Smooth muscle cell (in vitro differentiated cells): ENCODE measurements around the gene RNF168. TPM values are rescaled to one million over a fixed set of nuclear protein-coding genes. Genes with fewer than 3 reads are reported as not detected.
A peak's percentile ranks its signal among the peaks of the same experiment; 100 is the strongest.
"Not testable (repeated sequence)": the region's sequence is repeated elsewhere in the genome, so short reads cannot be mapped to it uniquely, and the experiment has no call there.

Source experiments
- DNase-seq: peaks from one replicate; lab custom pipeline; 2025; ENCODE audit not compliant: unreplicated experiment; lab: John Stamatoyannopoulos, UW
- H2AFZ ChIP-seq: fragments of 200-600 bp; sonication (generic); 2 replicates; pipeline ENCODE4 v1.6.0; 2016; ENCODE audit warnings: antibody characterized with exemption, low read depth, mild to moderate bottlenecking
- H3F3A ChIP-seq: fragments of 200-600 bp; sonication (generic); 2 replicates; pipeline ENCODE4 v1.6.0; 2017; ENCODE audit warnings: antibody characterized with exemption, low read depth
- H3K27ac ChIP-seq: fragments of 200-600 bp; sonication (generic); 2 replicates; pipeline ENCODE4 v1.5.1; 2016; ENCODE audit warnings: low read depth, mild to moderate bottlenecking
- H3K27me3 ChIP-seq: fragments of 200-600 bp; sonication (generic); 2 replicates; pipeline ENCODE4 v1.6.1; 2016; ENCODE audit warnings: low read depth, mild to moderate bottlenecking
- H3K36me3 ChIP-seq: fragments of 200-600 bp; sonication (generic); 2 replicates; pipeline ENCODE4 v1.5.1; 2016; ENCODE audit warnings: low read depth
- H3K4me1 ChIP-seq: fragments of 200-600 bp; sonication (generic); 2 replicates; pipeline ENCODE4 v1.5.1; 2016; ENCODE audit warnings: low read depth
- H3K4me2 ChIP-seq: fragments of 200-600 bp; sonication (generic); 2 replicates; pipeline ENCODE4 v1.6.0; 2016; ENCODE audit warnings: mild to moderate bottlenecking
- H3K4me3 ChIP-seq: fragments of 200-600 bp; sonication (generic); 2 replicates; pipeline ENCODE4 v1.5.1; 2016; ENCODE audit warnings: mild to moderate bottlenecking
- H3K79me2 ChIP-seq: fragments of 200-600 bp; sonication (generic); 2 replicates; pipeline ENCODE4 v1.6.0; 2016; ENCODE audit warnings: low read depth, mild to moderate bottlenecking
- H3K9ac ChIP-seq: fragments of 200-600 bp; sonication (generic); 2 replicates; pipeline ENCODE4 v1.6.0; 2016; ENCODE audit warnings: low read depth
- H3K9me3 ChIP-seq: fragments of 200-600 bp; sonication (generic); replicated peaks from 2 replicates; pipeline ENCODE4 v1.5.1; 2016; ENCODE audit warnings: low read depth
- H4K20me1 ChIP-seq: fragments of 200-600 bp; sonication (generic); 2 replicates; pipeline ENCODE4 v1.6.0; 2016; ENCODE audit warnings: low read depth
- WGBS: methylation state at CpG from one replicate; pipeline ENCODE4 v1.1.7; 2016; ENCODE audit warnings: low lambda C conversion rate; 5-methylcytosine and 5-hydroxymethylcytosine counted together
- polyA plus RNA-seq: library from polyadenylated mRNA; unstranded; fragments of >200 nt; fragmentation: Nextera tagmentation; extraction: Ambion mirVana; gene quantifications from 2 replicates; pipeline ENCODE4 v1.2.1, GENCODE V29; 2016
- total RNA-seq: library from RNA; depleted of rRNA; stranded (reverse); fragments of >200 nt; gene quantifications from 2 replicates; pipeline ENCODE4 v1.2.3, GENCODE V29; 2014
- TF ChIP-seq, protein P1 (sequence below): fragments of 200-600 bp; sonication (generic); IDR thresholded peaks from 2 replicates; pipeline ENCODE4 v1.5.1; 2017; ENCODE audit warnings: borderline replicate concordance, mild to moderate bottlenecking, antibody characterized with exemption; ENCODE audit not compliant: insufficient read depth, poor library complexity, severe bottlenecking

RNF168 gene
- total RNA-seq (25.6 and 25.9 TPM in 2 replicates), polyA plus RNA-seq (8.1 and 9.1 TPM in 2 replicates)

GRCh38 chr3:196503196-196504076 is at the start of gene RNF168:
Gene RNF168, minus strand, starts transcription at chr3:196503768. Its CDS starts 595 bp downstream, at chr3:196503173.
- Histone ChIP-seq H3K27ac (peak within 1 kb of the TSS; percentile 97), H3K4me1 (peaks cover 6% of the 10 kb centered on the region), H4K20me1 (peaks cover 26% of the 10 kb centered on the region), H2AFZ (peak within 1 kb of the TSS; percentile 37), H3K36me3 (no peaks in the 10 kb centered on the region), H3K4me3 (peak within 1 kb of the TSS; percentile 77), H3K9ac (peak within 1 kb of the TSS; percentile 91), H3K79me2 (peaks cover 38% of the 10 kb centered on the region), H3K9me3 (no peaks in the 10 kb centered on the region), H3K4me2 (peak within 1 kb of the TSS; percentile 89), H3F3A (peaks cover 6% of the 10 kb centered on the region), H3K27me3 (no peaks in the 10 kb centered on the region)
- DNase-seq = peak; percentile 78
- 1% methylated on average over 73 of the region's 75 CpGs for WGBS
- TF ChIP-seq, protein P1, sequence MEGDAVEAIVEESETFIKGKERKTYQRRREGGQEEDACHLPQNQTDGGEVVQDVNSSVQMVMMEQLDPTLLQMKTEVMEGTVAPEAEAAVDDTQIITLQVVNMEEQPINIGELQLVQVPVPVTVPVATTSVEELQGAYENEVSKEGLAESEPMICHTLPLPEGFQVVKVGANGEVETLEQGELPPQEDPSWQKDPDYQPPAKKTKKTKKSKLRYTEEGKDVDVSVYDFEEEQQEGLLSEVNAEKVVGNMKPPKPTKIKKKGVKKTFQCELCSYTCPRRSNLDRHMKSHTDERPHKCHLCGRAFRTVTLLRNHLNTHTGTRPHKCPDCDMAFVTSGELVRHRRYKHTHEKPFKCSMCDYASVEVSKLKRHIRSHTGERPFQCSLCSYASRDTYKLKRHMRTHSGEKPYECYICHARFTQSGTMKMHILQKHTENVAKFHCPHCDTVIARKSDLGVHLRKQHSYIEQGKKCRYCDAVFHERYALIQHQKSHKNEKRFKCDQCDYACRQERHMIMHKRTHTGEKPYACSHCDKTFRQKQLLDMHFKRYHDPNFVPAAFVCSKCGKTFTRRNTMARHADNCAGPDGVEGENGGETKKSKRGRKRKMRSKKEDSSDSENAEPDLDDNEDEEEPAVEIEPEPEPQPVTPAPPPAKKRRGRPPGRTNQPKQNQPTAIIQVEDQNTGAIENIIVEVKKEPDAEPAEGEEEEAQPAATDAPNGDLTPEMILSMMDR = no peak

GRCh38 chr3:196552253-196552652 is 48.7 kb upstream of the RNF168 start:
- H3K36me3 ChIP-seq = no peaks in the 10 kb centered on the region
- WGBS = 98% methylated on average over 5 of the region's 5 CpGs
- TF ChIP-seq, protein P1 = no peak

DNA sequence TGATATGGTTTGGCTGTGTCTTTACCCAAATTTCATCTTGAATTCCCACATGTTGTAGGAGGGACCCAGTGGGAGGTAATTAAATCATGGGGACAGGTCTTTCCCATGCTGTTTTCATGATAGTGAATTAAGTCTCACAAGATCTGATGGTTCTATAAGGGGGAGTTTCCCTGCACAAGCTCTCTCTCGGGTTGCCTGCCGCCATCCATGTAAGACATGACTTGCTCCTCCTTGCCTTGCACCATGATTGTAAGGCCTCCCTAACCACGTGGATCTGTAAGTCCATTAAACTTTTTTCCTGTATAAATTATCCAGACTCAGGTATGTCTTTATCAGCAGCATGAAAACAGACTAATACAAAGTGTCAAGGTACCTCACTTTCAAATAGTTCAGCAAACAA is 46.6 kb upstream of the RNF168 start:
- not testable (repeated sequence) for H3K4me2 ChIP-seq, DNase-seq, H3K36me3 ChIP-seq, H3K4me1 ChIP-seq, H3K27me3 ChIP-seq, H2AFZ ChIP-seq, H3K9me3 ChIP-seq, H4K20me1 ChIP-seq, H3K79me2 ChIP-seq, H3F3A ChIP-seq, H3K4me3 ChIP-seq, H3K9ac ChIP-seq, H3K27ac ChIP-seq
- 93% methylated on average over 3 of the region's 3 CpGs for WGBS

More at GRCh38 chr3:196552253-196552652, 48.7 kb upstream of the RNF168 start:
- no peaks in the 10 kb centered on the region for H3K9me3 ChIP-seq
- H3K4me2 ChIP-seq = no peak overlapping the region
- no peaks in the 10 kb centered on the region for H3K27me3 ChIP-seq
- H3K4me1 ChIP-seq = no peaks in the 10 kb centered on the region
- no peak overlapping the region for H3K4me3 ChIP-seq
- no peak overlapping the region for H2AFZ ChIP-seq
- no peak overlapping the region for H3K9ac ChIP-seq
- no peak overlapping the region for H3K27ac ChIP-seq
- H4K20me1 ChIP-seq = no peaks in the 10 kb centered on the region
- DNase-seq = no peak
- H3F3A ChIP-seq = no peaks in the 10 kb centered on the region
- no peaks in the 10 kb centered on the region for H3K79me2 ChIP-seq

DNA sequence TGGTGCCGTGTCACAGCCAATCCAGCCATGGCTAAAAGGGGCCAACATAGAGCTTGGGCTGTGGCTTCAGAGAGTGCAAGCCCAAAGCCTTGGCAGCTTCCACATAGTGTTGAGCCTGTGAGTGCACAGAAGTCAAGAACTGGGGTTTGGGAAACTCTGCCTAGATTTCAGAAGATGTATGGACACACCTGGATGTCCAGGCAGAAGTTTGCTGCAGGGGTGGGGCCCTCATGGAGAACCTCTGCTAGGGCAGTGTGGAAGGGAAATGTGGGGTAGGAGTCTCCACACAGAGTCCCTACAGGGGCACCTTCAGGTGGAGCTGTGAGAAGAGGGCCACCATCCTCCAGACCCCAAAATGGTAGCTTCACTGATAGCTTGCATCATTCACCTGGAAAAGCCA is 45.7 kb upstream of the RNF168 start:
- H3K4me2 ChIP-seq, H3K27ac ChIP-seq, H4K20me1 ChIP-seq, H3K4me1 ChIP-seq, H3K79me2 ChIP-seq, H2AFZ ChIP-seq, H3K36me3 ChIP-seq, H3K27me3 ChIP-seq, H3F3A ChIP-seq, DNase-seq, H3K9me3 ChIP-seq, H3K9ac ChIP-seq, H3K4me3 ChIP-seq: not testable (repeated sequence)
- WGBS = 96% methylated on average over 1 of the region's 1 CpG
